GM21723 (cell line): ENCODE results near the gene LRRC47.
"Not testable (repeated sequence)": the region's sequence is repeated elsewhere in the genome, so short reads cannot be mapped to it uniquely, and the experiment has no call there.

Source experiments
- ATAC-seq: cut with Tn5 transposase; IDR thresholded peaks from one replicate; pipeline ENCODE4 v1.9.1; 2021; ENCODE audit warnings: mild to moderate bottlenecking, moderate library complexity; ENCODE audit not compliant: unreplicated experiment

The LRRC47 gene

GRCh38 chr1:3749512-3749911 is 46.8 kb downstream of the LRRC47 start:
- no peak for ATAC-seq

GRCh38 chr1:3748316-3748900 is 47.9 kb downstream of the LRRC47 start:
- ATAC-seq: not testable (repeated sequence)

GRCh38 chr1:3747903-3748302 is 48.4 kb downstream of the LRRC47 start:
- ATAC-seq: no peak

- no peak for ATAC-seq
Measured at GRCh38 chr1:3747522-3747848, 48.8 kb downstream of the LRRC47 start.

- ATAC-seq: peak; percentile 75
Measured at GRCh38 chr1:3746830-3747521, 49.3 kb downstream of the LRRC47 start.

GRCh38 chr1:3746389-3746829 is 49.9 kb downstream of the LRRC47 start:
- peak; percentile 19 for ATAC-seq

- no peak for ATAC-seq
Measured at GRCh38 chr1:3745590-3746381, 50.5 kb downstream of the LRRC47 start.

GRCh38 chr1:3745071-3745470 is 51.2 kb downstream of the LRRC47 start:
- ATAC-seq: no peak

GRCh38 chr1:3744646-3745045 is 51.7 kb downstream of the LRRC47 start:
- ATAC-seq: no peak

- ATAC-seq: no peak
Measured at GRCh38 chr1:3743826-3744225, 52.5 kb downstream of the LRRC47 start.

- no peak for ATAC-seq
Measured at GRCh38 chr1:3743421-3743820, 52.9 kb downstream of the LRRC47 start.

GRCh38 chr1:3742439-3743298 is 53.6 kb downstream of the LRRC47 start:
- no peak for ATAC-seq

GRCh38 chr1:3741566-3742438 is 54.5 kb downstream of the LRRC47 start:
- no peak for ATAC-seq

GRCh38 chr1:3740752-3741151 is 55.5 kb downstream of the LRRC47 start:
- ATAC-seq: no peak

- no peak for ATAC-seq
Measured at GRCh38 chr1:3740042-3740441, 56.3 kb downstream of the LRRC47 start.

GRCh38 chr1:3738943-3739342 is 57.4 kb downstream of the LRRC47 start:
- ATAC-seq: no peak

- ATAC-seq: no peak
Measured at GRCh38 chr1:3736708-3737107, 59.6 kb downstream of the LRRC47 start.

GRCh38 chr1:3736131-3736561 is 60.2 kb downstream of the LRRC47 start:
- no peak for ATAC-seq

- ATAC-seq: no peak
Measured at GRCh38 chr1:3735688-3736087, 60.6 kb downstream of the LRRC47 start.

GRCh38 chr1:3735027-3735681 is 61.1 kb downstream of the LRRC47 start:
- ATAC-seq: no peak
